Spleen (tissue), 7 donors: ENCODE results near the gene TCEANC.

Source experiments
- CTCF ChIP-seq, 11 experiments: fragments of 200-600 bp in 7 of 11; fragments of 450-650 bp in 4 of 11; sonication (generic) in 4 of 11; IDR thresholded peaks in 8 of 11; conservative IDR thresholded peaks in 3 of 11; 1 replicate in 7 of 11; 2 replicates in 4 of 11; pipeline versions ENCODE4 v1.4.0 to v1.8.0; 2016 to 2021; ENCODE audit warnings: antibody characterized with exemption in 11 of 11, inconsistent platforms in 4 of 11, mild to moderate bottlenecking in 1 of 11
- POLR2A ChIP-seq, 3 donors: fragments of 450-650 bp; IDR thresholded peaks; one replicate each; pipeline ENCODE4 v1.5.1; 2017; ENCODE audit warnings: antibody characterized with exemption in 3 of 3, mild to moderate bottlenecking in 1 of 3
- donor health status: DM: no; HTN: no; CAD: no; lungs with moderate emphysema.
- donor health status: DM: no; HTN: no; CAD: no.
- donor health status: DM: no; HTN: no; CAD: no.

DNA sequence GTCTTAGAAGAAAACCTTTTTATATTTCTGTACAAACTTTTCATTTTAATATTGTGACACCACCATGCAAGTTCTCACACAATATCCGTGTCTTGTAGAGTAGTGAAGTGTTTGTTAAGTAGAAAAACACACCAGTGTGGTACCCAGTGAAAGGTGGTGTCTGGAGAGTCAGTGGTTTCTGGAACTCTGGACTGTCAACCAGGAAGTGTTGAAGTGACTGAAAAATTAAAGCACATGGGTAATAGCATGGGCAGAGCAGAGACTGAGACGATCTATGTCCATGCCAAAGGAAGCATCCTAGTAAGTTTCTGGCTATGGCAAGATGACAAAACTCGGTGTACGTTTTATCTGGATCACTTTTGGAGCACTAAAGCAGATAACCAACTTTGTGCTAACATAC, 58.2 kb downstream of the TCEANC start:
- TF ChIP-seq POLR2A (IDR thresholded peaks at IDR 0.05) (no peak), CTCF (IDR thresholded peaks at IDR 0.05 in 8 of 11, conservative IDR thresholded peaks at IDR 0.05 in 3 of 11) (no peak)
